OCI-LY3 (cell line): ENCODE data around the gene CCDC141.

Experiments
- H2AFZ ChIP-seq: fragments of 200-600, 300-600 bp; shearing (Covaris generic); 2 replicates; pipeline ENCODE4 v1.6.0; 2014; ENCODE audit warnings: antibody characterized with exemption, low read depth, low read length
- H3K27ac ChIP-seq: fragments of 200-600, 300-600 bp; sonication (generic); 2 replicates; pipeline ENCODE4 v1.5.1; 2014; ENCODE audit warnings: mild to moderate bottlenecking, low read length, moderate library complexity, mixed read lengths
- H3K27me3 ChIP-seq: fragments of 200-600, 300-600 bp; sonication (generic); 2 replicates; pipeline ENCODE4 v1.6.1; 2014; ENCODE audit warnings: low read depth, low read length, mixed read lengths
- H3K36me3 ChIP-seq: fragments of 200-600, 300-600 bp; sonication (generic); replicated peaks from 2 replicates; pipeline ENCODE3; 2014; ENCODE audit warnings: low read depth, low read length, mixed read lengths
- H3K4me1 ChIP-seq: fragments of 300-600, 200-600 bp; sonication (generic); 2 replicates; pipeline ENCODE4 v1.6.1; 2014; ENCODE audit warnings: low read length, mixed read lengths
- H3K4me2 ChIP-seq: fragments of 200-600, 300-600 bp; sonication (generic); 2 replicates; pipeline ENCODE4 v1.6.1; 2014; ENCODE audit warnings: low read length, mixed read lengths
- H3K4me3 ChIP-seq: fragments of 300-600, 200-600 bp; sonication (generic); 2 replicates; pipeline ENCODE4 v1.5.1; 2014; ENCODE audit warnings: antibody characterized with exemption, mild to moderate bottlenecking, low read length, moderate library complexity
- H3K79me2 ChIP-seq: fragments of 300-600, 200-600 bp; shearing (Covaris generic); 2 replicates; pipeline ENCODE4 v1.6.1; 2014; ENCODE audit warnings: mild to moderate bottlenecking, low read length, mixed read lengths
- H3K9ac ChIP-seq: fragments of 300-600, 200-600 bp; shearing (Covaris generic); 2 replicates; pipeline ENCODE4 v1.6.0; 2014; ENCODE audit warnings: mild to moderate bottlenecking, low read length, moderate library complexity
- H3K9me3 ChIP-seq: fragments of 200-600, 300-600 bp; shearing (Covaris generic); 2 replicates; pipeline ENCODE4 v1.6.1; 2014; ENCODE audit warnings: low read length, mixed read lengths; ENCODE audit not compliant: insufficient read depth
- H4K20me1 ChIP-seq: fragments of 200-600, 300-600 bp; sonication (generic); 2 replicates; pipeline ENCODE4 v1.6.1; 2016; ENCODE audit warnings: low read length, mixed read lengths; ENCODE audit not compliant: insufficient read depth
- EZH2phosphoT487 ChIP-seq: fragments of 200-600 bp; shearing (Covaris generic); IDR thresholded peaks from 2 replicates; pipeline ENCODE4 v1.6.1; 2018; ENCODE audit warnings: antibody characterized with exemption, mixed run types, low read depth
- TF ChIP-seq, protein P1 (sequence below): fragments of 200-600, 300-600 bp; sonication (generic); IDR thresholded peaks from 2 replicates; pipeline ENCODE4 v1.5.1; 2014; ENCODE audit warnings: antibody characterized with exemption, low read length, low read depth

CCDC141 gene

DNA sequence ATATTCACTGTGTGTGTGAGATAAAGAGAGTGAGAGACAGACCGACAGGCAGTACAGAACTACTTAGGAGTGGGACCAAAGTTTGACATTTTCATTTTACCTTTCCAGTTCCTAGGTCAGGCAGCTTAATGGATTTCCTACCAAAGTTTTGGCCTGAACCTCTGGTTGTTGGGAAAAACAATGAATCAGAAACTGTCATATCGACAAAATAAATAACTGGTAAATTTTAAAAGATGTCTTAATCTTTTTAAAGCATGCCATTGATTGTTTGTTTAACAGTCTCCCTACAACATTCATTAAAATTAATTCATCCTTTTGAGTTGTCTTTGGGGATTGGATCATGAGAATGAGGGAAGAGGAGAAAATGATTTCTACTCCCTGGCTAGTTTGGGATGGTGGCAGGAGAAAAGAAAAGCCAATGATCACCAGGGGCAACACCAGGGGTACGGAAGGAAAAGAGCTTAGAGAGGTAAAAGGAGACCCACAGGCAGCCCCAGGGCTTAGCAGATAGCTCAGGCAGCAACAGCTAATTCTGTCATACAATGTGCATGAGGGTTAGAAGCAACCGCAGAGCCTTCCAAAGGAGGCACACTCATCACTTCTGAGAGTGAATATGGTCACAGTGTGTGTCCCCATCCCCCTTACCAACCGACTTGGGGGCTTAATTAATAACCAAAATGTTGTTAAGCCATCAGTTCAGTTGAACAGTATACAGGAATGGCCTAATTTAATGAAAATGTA is 98.5 kb downstream of the CCDC141 start:
- Histone ChIP-seq H3K4me3 (no peak overlapping the region), H3K9ac (no peak overlapping the region), H3K27ac (no peak overlapping the region), H2AFZ (no peak overlapping the region), H3K27me3 (no peaks in the 10 kb centered on the region), H3K36me3 (no peaks in the 10 kb centered on the region), H3K4me2 (no peak overlapping the region), H3K79me2 (no peaks in the 10 kb centered on the region), H3K4me1 (no peaks in the 10 kb centered on the region), H3K9me3 (no peaks in the 10 kb centered on the region), H4K20me1 (no peaks in the 10 kb centered on the region)
- TF ChIP-seq, protein P1, sequence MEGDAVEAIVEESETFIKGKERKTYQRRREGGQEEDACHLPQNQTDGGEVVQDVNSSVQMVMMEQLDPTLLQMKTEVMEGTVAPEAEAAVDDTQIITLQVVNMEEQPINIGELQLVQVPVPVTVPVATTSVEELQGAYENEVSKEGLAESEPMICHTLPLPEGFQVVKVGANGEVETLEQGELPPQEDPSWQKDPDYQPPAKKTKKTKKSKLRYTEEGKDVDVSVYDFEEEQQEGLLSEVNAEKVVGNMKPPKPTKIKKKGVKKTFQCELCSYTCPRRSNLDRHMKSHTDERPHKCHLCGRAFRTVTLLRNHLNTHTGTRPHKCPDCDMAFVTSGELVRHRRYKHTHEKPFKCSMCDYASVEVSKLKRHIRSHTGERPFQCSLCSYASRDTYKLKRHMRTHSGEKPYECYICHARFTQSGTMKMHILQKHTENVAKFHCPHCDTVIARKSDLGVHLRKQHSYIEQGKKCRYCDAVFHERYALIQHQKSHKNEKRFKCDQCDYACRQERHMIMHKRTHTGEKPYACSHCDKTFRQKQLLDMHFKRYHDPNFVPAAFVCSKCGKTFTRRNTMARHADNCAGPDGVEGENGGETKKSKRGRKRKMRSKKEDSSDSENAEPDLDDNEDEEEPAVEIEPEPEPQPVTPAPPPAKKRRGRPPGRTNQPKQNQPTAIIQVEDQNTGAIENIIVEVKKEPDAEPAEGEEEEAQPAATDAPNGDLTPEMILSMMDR, result no peak
- no peak for TF ChIP-seq EZH2phosphoT487

DNA sequence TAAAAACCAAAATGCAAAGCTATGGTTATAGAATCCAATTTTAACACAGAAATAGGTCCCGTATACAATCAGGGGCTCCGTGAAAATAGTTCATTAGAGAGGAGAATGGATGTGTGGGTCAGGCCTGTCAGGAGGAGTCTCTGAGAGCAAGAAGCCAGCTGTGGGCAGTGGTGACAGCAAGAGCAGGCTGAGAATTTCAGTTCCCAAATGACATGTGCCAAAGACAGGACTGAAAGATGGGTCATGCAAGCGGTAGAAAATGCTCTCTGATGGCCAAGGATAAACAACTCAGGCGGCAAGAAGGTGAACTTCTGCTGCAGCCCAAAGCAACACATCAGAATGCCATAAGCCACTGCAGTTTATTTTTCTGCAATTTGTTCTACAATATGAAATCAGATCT is 100.4 kb downstream of the CCDC141 start:
- no peaks in the 10 kb centered on the region for H3K79me2 ChIP-seq
- no peak for TF ChIP-seq EZH2phosphoT487
- TF ChIP-seq, protein P1, result no peak
- H3K4me1 ChIP-seq, result no peaks in the 10 kb centered on the region
- H3K4me2 ChIP-seq, result no peak overlapping the region
- H4K20me1 ChIP-seq, result no peaks in the 10 kb centered on the region
- no peak overlapping the region for H3K27ac ChIP-seq
- no peaks in the 10 kb centered on the region for H3K36me3 ChIP-seq
- no peaks in the 10 kb centered on the region for H3K9me3 ChIP-seq
- H3K27me3 ChIP-seq, result no peaks in the 10 kb centered on the region
- H3K4me3 ChIP-seq, result no peak overlapping the region
- H3K9ac ChIP-seq, result no peak overlapping the region
- no peak overlapping the region for H2AFZ ChIP-seq

DNA sequence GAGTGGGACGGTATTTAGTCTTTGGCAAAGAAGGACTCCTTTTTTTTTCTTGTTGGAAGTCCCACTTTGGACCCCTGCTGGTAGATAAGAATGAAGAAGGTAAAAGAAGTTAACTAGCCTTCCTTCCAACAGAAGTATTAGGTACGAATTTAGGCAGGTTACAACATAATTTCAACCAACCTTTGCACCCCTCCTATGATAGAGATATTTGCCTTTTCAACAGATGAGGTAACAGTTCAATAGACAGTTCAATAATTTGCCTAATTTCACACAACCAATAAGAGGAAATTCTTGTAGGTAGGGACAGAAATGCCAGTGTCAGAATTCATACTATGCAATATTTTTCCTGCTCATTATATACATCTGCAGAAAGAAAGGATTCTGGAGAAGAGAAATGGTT is 100.8 kb downstream of the CCDC141 start:
- Histone ChIP-seq H3K36me3 (no peaks in the 10 kb centered on the region), H3K27me3 (no peaks in the 10 kb centered on the region), H3K27ac (no peak overlapping the region), H2AFZ (no peak overlapping the region), H3K79me2 (no peaks in the 10 kb centered on the region), H3K9me3 (no peaks in the 10 kb centered on the region), H3K4me1 (no peaks in the 10 kb centered on the region; the same call in 1 of the 2 replicates), H3K4me2 (no peak overlapping the region), H4K20me1 (no peaks in the 10 kb centered on the region), H3K4me3 (no peak overlapping the region), H3K9ac (no peak overlapping the region)
- TF ChIP-seq, protein P1, result no peak
- no peak for TF ChIP-seq EZH2phosphoT487

DNA sequence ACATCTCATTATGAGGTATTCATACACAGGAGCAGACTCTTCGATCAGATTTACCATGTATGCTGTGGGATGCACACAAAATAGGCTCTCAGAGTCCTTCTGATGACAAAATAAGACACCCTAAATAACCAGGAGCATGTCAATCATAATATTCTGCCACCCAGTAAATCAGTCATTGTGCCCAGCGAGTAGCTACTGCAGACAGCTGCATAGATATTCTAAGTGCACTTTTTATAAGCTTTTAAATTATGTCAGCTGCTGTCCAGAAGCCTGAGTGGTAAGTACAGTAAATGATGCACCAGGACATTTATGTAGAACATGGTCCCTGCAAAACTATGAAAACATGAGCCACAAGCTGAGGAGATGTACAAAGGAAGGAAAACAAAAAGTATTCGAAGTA is 102.9 kb downstream of the CCDC141 start:
- H2AFZ ChIP-seq, result no peak overlapping the region
- TF ChIP-seq EZH2phosphoT487, result no peak
- TF ChIP-seq, protein P1, result no peak
- H3K9me3 ChIP-seq, result no peaks in the 10 kb centered on the region
- no peak overlapping the region for H3K4me3 ChIP-seq
- H3K79me2 ChIP-seq, result no peaks in the 10 kb centered on the region
- H3K4me2 ChIP-seq, result no peak overlapping the region
- no peaks in the 10 kb centered on the region for H4K20me1 ChIP-seq
- no peaks in the 10 kb centered on the region for H3K36me3 ChIP-seq
- H3K9ac ChIP-seq, result no peak overlapping the region
- H3K4me1 ChIP-seq, result no peaks in the 10 kb centered on the region; the same call in 1 of the 2 replicates
- no peaks in the 10 kb centered on the region for H3K27me3 ChIP-seq
- no peak overlapping the region for H3K27ac ChIP-seq
